ENCODE data around the gene MMP28.

DNA sequence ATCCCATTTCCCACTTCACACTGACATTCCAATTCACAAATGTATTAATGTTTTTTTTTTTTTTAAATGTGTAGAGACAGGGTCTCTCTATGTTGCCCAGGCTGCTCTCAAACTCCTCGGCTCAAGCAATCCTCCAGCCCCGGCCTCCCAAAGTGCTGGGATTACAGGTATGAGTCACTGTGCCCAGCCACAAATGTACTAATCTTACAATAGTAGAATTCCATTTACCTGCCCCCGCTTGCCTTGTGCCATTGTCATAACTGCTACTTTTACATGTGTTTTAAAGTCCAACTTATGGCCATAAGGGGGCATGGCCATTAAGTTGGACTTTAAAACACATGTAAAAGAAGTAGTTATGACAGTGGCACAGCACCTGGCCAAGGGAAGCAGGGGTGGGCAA, 4.6 kb downstream of the MMP28 start:
- TF ChIP-seq EZH2 (IDR thresholded peaks at IDR 0.05; ENCODE audit: borderline replicate concordance, low read length): no peak
- TF ChIP-seq, protein P1, sequence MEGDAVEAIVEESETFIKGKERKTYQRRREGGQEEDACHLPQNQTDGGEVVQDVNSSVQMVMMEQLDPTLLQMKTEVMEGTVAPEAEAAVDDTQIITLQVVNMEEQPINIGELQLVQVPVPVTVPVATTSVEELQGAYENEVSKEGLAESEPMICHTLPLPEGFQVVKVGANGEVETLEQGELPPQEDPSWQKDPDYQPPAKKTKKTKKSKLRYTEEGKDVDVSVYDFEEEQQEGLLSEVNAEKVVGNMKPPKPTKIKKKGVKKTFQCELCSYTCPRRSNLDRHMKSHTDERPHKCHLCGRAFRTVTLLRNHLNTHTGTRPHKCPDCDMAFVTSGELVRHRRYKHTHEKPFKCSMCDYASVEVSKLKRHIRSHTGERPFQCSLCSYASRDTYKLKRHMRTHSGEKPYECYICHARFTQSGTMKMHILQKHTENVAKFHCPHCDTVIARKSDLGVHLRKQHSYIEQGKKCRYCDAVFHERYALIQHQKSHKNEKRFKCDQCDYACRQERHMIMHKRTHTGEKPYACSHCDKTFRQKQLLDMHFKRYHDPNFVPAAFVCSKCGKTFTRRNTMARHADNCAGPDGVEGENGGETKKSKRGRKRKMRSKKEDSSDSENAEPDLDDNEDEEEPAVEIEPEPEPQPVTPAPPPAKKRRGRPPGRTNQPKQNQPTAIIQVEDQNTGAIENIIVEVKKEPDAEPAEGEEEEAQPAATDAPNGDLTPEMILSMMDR (IDR thresholded peaks at IDR 0.05; ENCODE audit: low read length): no peak
